K562 (cell line): ENCODE results near the gene DUOX2. TPM values are rescaled to one million over a fixed set of nuclear protein-coding genes. Genes with fewer than 3 reads are reported as not detected.

Experiments
- ATAC-seq: fragments of 200-7000 bp; cut with Tn5 transposase; 3 replicates; pipeline ENCODE4 v1.9.1; 2020; ENCODE audit warnings: moderate library complexity
- BruUV-seq: library from RNA; stranded (reverse); fragments of 400-500 nt; replicated peaks from 2 replicates; lab custom pipeline; 2021; lab: Mats Ljungman, UMichigan
- CTCF ChIA-PET: fragments of 300-600 bp; formaldehyde crosslinking; extraction: SDS; loops from one replicate; lab custom pipeline; 2021; ENCODE audit warnings: low intra/inter-chr PET ratio; lab: Yijun Ruan, JAX
- POLR2A ChIA-PET: fragments of 300-600, 350-650 bp; sonication (Branson Sonifier 250); formaldehyde crosslinking; extraction: SDS; loops from one replicate; lab custom pipeline; 2021; ENCODE audit warnings: antibody characterized with exemption, inconsistent platforms; lab: Yijun Ruan, JAX
- DNase-seq, 4 experiments: peaks; one replicate each; pipeline versions ENCODE4 v3.0.0 to v3.0.0-alpha.2; 2011 to 2018; ENCODE audit warnings: low spot score in 3 of 4, mixed read lengths in 3 of 4; ENCODE audit errors: extremely low read depth in 1 of 4
- FAIRE-seq: peaks from 2 replicates; lab custom pipeline; 2011; peaks lifted over from hg19 to GRCh38; lab: Jason Lieb, UNC
- H2AFZ ChIP-seq: 2 replicates; pipeline ENCODE4 v1.6.0; 2011; ENCODE audit warnings: low read depth, low read length, control low read depth, inconsistent platforms
- H3K27ac ChIP-seq: fragments of 200-600 bp; 3 replicates; pipeline ENCODE4 v1.8.0; 2011; ENCODE audit warnings: low read depth, mild to moderate bottlenecking, control low read depth, inconsistent platforms, low read length, moderate library complexity, mixed read lengths; ENCODE audit errors: extremely low read depth
- H3K27me3 ChIP-seq, 2 experiments: fragments of 300-600 bp in 1 of 2; 2 replicates in 1 of 2; 3 replicates in 1 of 2; pipeline versions ENCODE4 v1.6.0 to v1.8.0; 2011; ENCODE audit warnings: inconsistent platforms in 2 of 2, low read length in 2 of 2, mild to moderate bottlenecking in 1 of 2, mixed read lengths in 1 of 2, moderate library complexity in 1 of 2; ENCODE audit not compliant: control insufficient read depth in 2 of 2, insufficient read depth in 2 of 2
- H3K36me3 ChIP-seq: fragments of 300-600 bp; 3 replicates; pipeline ENCODE4 v1.8.0; 2011; ENCODE audit warnings: mild to moderate bottlenecking, low read length, inconsistent platforms; ENCODE audit not compliant: control insufficient read depth, insufficient read depth
- H3K4me1 ChIP-seq, 2 experiments: fragments of 200-600 bp in 1 of 2; replicated peaks in 1 of 2; 2 replicates in 1 of 2; 3 replicates in 1 of 2; pipeline versions ENCODE4 v1.5.1 to v1.8.0; 2011; ENCODE audit warnings: inconsistent platforms in 2 of 2, low read length in 2 of 2, mild to moderate bottlenecking in 1 of 2, mixed read lengths in 1 of 2, moderate library complexity in 1 of 2; ENCODE audit not compliant: control insufficient read depth in 2 of 2, insufficient read depth in 2 of 2
- H3K4me2 ChIP-seq: 2 replicates; pipeline ENCODE4 v1.6.1; 2011; ENCODE audit warnings: low read length, control low read depth, inconsistent platforms, mixed read lengths; ENCODE audit not compliant: insufficient read depth
- H3K4me3 ChIP-seq: fragments of 200-600 bp; sonication (generic), shearing (Covaris generic); 2 replicates; pipeline ENCODE4 v1.5.1; 2016; ENCODE audit warnings: control low read depth, inconsistent platforms
- H3K79me2 ChIP-seq: fragments of 200-600 bp; 3 replicates; pipeline ENCODE4 v1.8.0; 2011; ENCODE audit warnings: low read length, inconsistent platforms; ENCODE audit not compliant: control insufficient read depth, insufficient read depth
- H3K9ac ChIP-seq, 2 experiments: 2 replicates each; pipeline versions ENCODE4 v1.6.0 to v1.6.1; 2011; ENCODE audit warnings: low read depth in 2 of 2, low read length in 2 of 2, control low read depth in 1 of 2, inconsistent platforms in 1 of 2, mild to moderate bottlenecking in 1 of 2, mixed read lengths in 1 of 2; ENCODE audit not compliant: insufficient read depth in 1 of 2
- H3K9me1 ChIP-seq: one replicate; pipeline ENCODE4 v1.6.0; 2011; ENCODE audit warnings: inconsistent platforms, mild to moderate bottlenecking, low read length, moderate library complexity; ENCODE audit not compliant: control insufficient read depth, insufficient read depth
- H3K9me3 ChIP-seq: replicated peaks from 2 replicates; pipeline ENCODE4 v1.5.1; 2011; ENCODE audit warnings: low read depth, low read length, inconsistent platforms; ENCODE audit not compliant: control insufficient read depth, insufficient read depth
- H4K20me1 ChIP-seq: replicated peaks from 2 replicates; pipeline ENCODE4 v1.6.1; 2011; ENCODE audit warnings: low read length, inconsistent platforms, mixed read lengths; ENCODE audit not compliant: control insufficient read depth, insufficient read depth
- ZNF140 ChIP-seq: fragments of 250-450 bp; sonication (Bioruptor Pico); IDR thresholded peaks from 2 replicates; pipeline ENCODE4 v1.8.0; 2021; ENCODE audit warnings: moderate library complexity, mild to moderate bottlenecking, inconsistent platforms
- WGBS: fragments of 100-300 bp; shearing (Covaris generic); methylation state at CpG from one replicate; pipeline ENCODE4 v1.1.6; 2016; ENCODE audit warnings: low coverage, mixed read lengths; ENCODE audit not compliant: insufficient coverage; ENCODE audit errors: missing lambda C conversion rate; 5-methylcytosine and 5-hydroxymethylcytosine counted together
- in situ Hi-C: fragments of 300-500 bp; cut with MboI; formaldehyde crosslinking; loops from 4 replicates; pipeline ENCODE4 v1.15.0; 2018; ENCODE audit warnings: inconsistent platforms, mixed read lengths
- intact Hi-C: fragments of 100-400 bp; cut with micrococcal nuclease; formaldehyde crosslinking; loops from 2 replicates; pipeline ENCODE4 v1.14.2; 2022
- polyA plus RNA-seq, 8 experiments: library from polyadenylated mRNA; depleted of rRNA in 4 of 8; stranded (reverse) in 5 of 8; unstranded in 3 of 8; fragments of >200 nt; fragmentation: Nextera tagmentation in 2 of 8; fragmentation: Illumina TruSeq in 1 of 8; extraction: Ambion mirVana in 2 of 8; extraction: Trizol in 1 of 8; gene quantifications; 2 replicates each; pipeline versions ENCODE4 v1.2.1 to v1.2.3, GENCODE V29; 2011 to 2014; ENCODE audit warnings: inconsistent platforms in 1 of 8, missing spikeins in 1 of 8
- total RNA-seq, 7 experiments: library from RNA; depleted of rRNA in 6 of 7; stranded (reverse); fragments of >200 nt in 6 of 7; fragmentation: Illumina TruSeq in 2 of 7; extraction: Trizol in 2 of 7; gene quantifications; 2 replicates each; pipeline versions ENCODE4 v1.2.1 to v1.2.3, GENCODE V29; 2011 to 2021; ENCODE audit warnings: low replicate concordance in 1 of 7
- TF ChIP-seq, protein P1 (sequence below): sonication (generic); formaldehyde crosslinking; IDR thresholded peaks from 2 replicates; pipeline ENCODE4 v1.8.1; 2023; ENCODE audit warnings: mild to moderate bottlenecking, missing genetic modification reagents

DUOX2 gene
- total and polyA plus RNA-seq, 9 of the 15 experiments (the other 6 are each of a cell fraction or from before 2014, with no cell fraction given) = 0.01 to 0.03 (median 0.02) TPM; not detected in 6

DNA sequence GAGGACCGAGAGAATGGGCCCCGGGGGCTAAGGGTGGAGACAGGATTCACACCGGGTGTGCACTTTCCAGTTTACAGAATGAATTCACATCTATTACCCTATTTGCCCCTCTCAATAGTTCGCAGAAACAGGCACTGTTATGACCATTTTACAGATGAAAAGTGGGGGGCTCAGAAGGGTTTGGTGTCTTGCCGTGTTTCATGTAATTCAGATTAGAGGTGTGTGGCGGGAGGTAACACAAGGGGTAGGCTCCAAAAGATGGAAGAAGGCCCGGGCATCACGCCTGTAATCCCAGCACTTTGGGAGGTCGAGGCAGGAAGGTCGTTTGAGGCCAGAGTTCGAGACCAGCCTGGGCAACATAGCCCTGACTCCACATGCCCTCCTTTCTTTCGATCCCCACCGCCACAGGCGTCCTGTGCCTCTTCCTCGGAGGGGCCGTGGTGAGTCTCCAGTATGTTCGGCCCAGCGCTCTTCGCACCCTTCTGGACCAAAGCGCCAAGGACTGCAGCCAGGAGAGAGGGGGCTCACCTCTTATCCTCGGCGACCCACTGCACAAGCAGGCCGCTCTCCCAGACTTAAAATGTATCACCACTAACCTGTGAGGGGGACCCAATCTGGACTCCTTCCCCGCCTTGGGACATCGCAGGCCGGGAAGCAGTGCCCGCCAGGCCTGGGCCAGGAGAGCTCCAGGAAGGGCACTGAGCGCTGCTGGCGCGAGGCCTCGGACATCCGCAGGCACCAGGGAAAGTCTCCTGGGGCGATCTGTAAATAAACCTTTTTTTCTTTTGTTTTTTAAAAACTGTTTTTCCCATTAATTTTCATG lies 3.5 kb upstream of the DUOX2 start:
- WGBS = 64% methylated on average over 29 of the region's 33 CpGs

More for the DNA sequence above, 3.5 kb upstream of the DUOX2 start:
- Histone ChIP-seq H2AFZ (peak overlapping the region; percentile 60), H3K4me2 (peak overlapping the region; percentile 10; the same call in 1 of the 2 replicates), H3K79me2 (no peaks in the 10 kb centered on the region), H3K4me1 (peaks cover 0 to 30% of the 10 kb centered on the region in 2 experiments; a peak in 3 of 5 replicates), H3K9me1 (no peaks in the 10 kb centered on the region), H3K9me3 (no peaks in the 10 kb centered on the region), H3K9ac (no peak overlapping the region), H3K27ac (no peak overlapping the region), H3K27me3 (peaks cover 6 to 42% of the 10 kb centered on the region in 2 experiments; a peak in 4 of 5 replicates), H3K4me3 (no peak overlapping the region), H4K20me1 (no peaks in the 10 kb centered on the region), H3K36me3 (no peaks in the 10 kb centered on the region)
- no TSS peak for BruUV-seq
- intact Hi-C loops (loop anchor here (2.0 kb wide), 2 partner anchors 77 to 151 kb away; no protein-coding TSS in a partner anchor), in situ Hi-C loops (loop anchor here (25.0 kb wide), 1 partner anchor 155 kb away; the partner anchor contains the start of gene TERB2)
- TF ChIP-seq ZNF140 (CRISPR knock-in tag) = no peak
- TF ChIP-seq, protein P1, sequence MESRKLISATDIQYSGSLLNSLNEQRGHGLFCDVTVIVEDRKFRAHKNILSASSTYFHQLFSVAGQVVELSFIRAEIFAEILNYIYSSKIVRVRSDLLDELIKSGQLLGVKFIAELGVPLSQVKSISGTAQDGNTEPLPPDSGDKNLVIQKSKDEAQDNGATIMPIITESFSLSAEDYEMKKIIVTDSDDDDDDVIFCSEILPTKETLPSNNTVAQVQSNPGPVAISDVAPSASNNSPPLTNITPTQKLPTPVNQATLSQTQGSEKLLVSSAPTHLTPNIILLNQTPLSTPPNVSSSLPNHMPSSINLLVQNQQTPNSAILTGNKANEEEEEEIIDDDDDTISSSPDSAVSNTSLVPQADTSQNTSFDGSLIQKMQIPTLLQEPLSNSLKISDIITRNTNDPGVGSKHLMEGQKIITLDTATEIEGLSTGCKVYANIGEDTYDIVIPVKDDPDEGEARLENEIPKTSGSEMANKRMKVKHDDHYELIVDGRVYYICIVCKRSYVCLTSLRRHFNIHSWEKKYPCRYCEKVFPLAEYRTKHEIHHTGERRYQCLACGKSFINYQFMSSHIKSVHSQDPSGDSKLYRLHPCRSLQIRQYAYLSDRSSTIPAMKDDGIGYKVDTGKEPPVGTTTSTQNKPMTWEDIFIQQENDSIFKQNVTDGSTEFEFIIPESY = peak; percentile 87
- DNase-seq = no peak
- no peak for FAIRE-seq
- POLR2A ChIA-PET = interaction anchor here (0.8 to 1.3 kb wide), 3 partner anchors 7 to 34 kb away, joined by 3 to 7 read pairs (median 3); no protein-coding TSS in a partner anchor
- peak; percentile 30 for ATAC-seq
- CTCF ChIA-PET = interaction anchor here (0.6 to 1.3 kb wide), 4 partner anchors 72 to 553 kb away, joined by 3 to 4 read pairs (median 3); no protein-coding TSS in a partner anchor
